Measurements from ENCODE around the gene ANKRD22.
A peak's percentile ranks its signal among the peaks of the same experiment; 100 is the strongest.
"Not testable (repeated sequence)": the region's sequence is repeated elsewhere in the genome, so short reads cannot be mapped to it uniquely, and the experiment has no call there.

The ANKRD22 gene

GRCh38 chr10:88851706-88852105, at the start of gene ANKRD22:
ANKRD22 (minus strand) TSS chr10:88851844; CDS start chr10:88851607, 237 bp downstream.
- DNase-seq (ENCODE audit: low spot score), result no peak

- DNase-seq (ENCODE audit: low spot score), result no peak
Measured at GRCh38 chr10:88899886-88900285, 48.2 kb upstream of the ANKRD22 start.

- DNase-seq (ENCODE audit: low spot score), result no peak
Measured at GRCh38 chr10:88898727-88899126, 47.1 kb upstream of the ANKRD22 start.

DNA sequence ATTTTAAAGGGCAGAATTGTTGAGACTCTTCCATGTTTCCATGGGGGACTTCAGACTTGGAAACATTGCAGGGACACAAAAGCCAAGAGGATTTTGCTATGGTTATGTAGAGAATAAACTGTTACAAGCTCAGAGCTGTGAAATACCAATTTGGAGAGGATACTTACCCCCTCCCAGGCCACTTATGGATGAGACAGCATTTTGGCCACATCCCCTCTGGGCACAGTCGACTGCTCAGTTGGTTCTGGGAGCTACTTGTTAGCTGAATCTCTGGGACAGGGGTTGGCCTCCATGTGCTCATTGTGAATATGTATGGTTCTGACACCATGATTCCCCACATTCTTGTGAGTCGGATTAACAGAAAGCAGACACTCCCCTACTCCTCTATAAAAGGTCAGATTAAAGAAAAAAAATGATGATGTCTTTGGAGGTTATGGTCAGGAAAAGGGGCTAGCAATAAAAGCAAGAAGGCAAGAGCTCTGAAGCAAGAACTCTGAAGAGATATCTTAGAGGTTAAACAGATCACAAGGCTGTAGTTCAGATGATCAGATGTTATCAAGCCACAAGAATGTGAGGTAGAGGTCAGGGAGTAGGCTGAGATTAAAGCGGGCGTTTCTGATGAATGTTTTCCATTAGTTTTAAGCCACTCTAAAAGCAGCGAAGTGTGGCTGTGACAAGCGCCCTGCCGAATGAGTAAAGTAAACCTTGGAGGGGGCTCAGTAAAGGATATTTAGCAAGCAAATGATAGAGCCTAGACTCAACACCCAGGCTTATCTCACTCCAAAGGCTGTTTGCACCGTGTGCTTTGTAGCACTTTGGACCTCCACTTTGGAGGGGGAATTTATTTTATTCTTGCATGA, 45.6 kb upstream of the ANKRD22 start:
- DNase-seq (ENCODE audit: low spot score), result no peak

- no peak for DNase-seq (ENCODE audit: low spot score)
Measured at GRCh38 chr10:88896372-88896993, 44.8 kb upstream of the ANKRD22 start.

DNA sequence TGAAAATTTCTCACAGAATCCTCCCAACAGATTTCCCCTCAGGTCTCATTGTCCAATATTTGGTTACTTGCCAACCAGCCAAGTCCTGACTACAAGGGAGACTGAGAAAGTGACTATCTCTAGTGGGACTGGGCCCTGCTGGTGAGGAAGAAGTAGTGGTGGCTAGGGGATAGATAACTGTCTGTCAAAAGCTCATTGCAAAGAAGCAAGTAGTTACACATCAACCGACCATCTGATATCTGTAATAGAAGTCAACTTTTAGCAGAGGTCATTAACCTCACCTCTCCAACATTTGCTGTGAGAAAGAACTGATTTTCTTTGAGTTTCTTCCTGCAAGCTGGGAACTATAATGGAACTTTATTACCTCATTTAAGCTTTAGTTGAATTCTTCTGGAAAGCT, 43.6 kb upstream of the ANKRD22 start:
- no peak for DNase-seq (ENCODE audit: low spot score)

DNA sequence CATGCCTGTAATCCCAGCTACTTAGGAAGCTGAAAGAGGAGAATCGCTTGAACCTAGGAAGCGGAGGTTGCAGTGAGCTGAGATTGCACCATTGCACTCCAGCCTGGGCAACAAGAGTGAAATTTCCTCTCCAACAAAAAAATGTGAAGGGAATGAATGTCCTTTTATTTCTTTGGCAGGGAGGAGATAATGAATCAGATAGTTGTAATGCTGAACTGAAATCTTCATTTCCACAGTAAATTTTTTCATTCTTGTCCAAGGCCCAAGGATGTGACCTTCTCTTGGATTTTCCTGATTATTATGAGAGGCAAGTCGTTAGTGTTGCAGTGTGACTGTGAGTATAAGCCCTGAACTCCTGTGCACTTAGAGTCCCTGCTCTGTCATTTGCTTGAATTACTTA, 42.0 kb upstream of the ANKRD22 start:
- DNase-seq (ENCODE audit: low spot score), result no peak

GRCh38 chr10:88892222-88892967, 40.8 kb upstream of the ANKRD22 start:
- DNase-seq (ENCODE audit: low spot score), result no peak

DNA sequence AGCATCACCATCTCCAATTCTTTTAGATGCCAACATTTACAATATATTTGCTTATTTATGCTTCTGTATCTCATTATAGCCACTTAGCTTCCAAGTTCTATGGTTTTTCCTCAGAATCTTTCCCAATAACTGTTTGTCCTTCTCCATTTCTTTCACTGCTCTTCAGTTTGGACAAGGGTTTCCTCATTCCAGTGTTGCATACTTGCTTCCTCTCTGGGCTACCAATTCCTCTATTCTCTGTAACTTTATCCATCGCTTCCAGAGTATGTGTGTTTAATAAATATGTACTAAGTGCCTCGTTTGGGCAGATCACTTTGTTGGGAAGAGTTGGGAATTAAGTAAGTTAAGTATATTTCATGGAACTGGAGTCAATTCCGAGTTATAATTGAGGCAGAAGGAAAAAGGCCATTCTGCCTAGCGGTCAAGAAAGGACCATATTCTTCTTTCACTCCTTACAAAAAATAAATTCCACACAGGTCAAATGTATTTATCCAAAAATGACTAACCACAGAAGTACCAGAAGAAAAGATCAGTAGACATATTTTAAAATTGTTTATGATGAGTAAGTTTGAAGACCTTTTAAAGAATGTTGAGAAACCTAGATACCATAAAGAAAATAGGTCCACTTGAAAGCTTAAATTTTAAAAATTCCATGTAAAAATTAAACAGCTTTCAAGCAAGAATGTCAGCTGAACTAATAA, 39.2 kb upstream of the ANKRD22 start:
- DNase-seq (ENCODE audit: low spot score), result no peak

DNA sequence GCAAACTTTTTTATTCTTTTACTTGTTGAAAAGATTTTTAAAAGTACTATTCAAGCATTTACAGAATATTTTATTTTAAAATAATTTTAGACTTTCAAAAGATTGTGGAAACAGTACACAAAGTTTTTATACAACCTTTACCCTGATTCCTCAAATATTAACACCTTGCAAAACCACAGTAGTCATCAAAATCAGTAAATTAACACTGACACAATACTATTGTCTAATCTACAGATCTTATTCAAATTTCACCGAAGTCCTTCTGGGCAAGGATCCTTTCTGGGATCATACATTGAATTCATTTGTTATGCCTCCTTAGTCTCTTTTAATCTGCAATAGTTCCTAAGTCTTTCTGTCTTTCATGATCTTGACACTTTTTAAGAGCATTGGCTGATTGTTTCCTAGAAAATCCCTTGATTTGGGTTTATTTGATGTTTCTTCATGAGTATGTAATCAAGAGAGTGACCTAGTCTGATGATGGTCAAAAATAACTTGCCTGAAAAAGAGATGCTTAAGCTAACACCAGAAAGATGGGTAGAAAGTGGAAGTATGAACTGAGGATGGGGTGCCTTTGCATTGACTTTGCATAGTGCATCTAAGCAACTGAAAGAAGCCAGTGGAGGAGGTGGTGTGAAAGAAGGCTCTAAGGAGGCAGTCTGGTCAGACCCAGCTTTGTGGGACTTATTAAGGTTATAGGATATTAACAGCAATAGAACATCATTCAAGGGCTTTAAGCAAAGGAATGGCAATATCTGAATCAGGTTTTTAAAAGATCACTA, 38.1 kb upstream of the ANKRD22 start:
- no peak for DNase-seq (ENCODE audit: low spot score)

DNA sequence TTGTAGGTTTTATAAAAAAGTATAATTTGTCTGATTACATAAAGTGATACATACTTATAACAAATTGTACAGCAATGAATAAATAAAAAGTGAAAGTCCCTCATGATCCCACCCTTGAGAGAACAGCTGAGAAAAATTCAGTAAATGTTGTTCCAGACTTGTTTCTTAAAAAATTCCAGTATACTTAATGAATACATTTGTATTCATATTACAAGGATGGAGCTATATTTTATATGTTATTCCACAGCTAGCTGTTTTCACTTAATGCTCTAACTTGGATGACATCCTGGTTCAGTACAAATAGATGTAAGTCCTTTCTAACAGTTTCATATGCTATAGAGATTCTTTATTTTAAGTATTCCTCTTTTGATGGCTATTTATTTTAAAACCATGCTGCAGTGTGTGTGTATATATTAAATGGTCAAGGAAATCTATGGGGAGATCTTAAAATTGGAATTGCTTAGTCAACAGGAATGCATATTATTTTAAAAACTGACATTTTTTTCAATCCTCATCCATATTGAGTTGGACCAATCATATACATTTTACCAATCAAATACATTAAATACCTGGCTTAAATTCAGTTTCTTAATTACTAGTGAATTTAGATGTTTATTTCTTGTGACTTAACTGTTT, 37.3 kb upstream of the ANKRD22 start:
- DNase-seq (ENCODE audit: low spot score), result no peak

DNA sequence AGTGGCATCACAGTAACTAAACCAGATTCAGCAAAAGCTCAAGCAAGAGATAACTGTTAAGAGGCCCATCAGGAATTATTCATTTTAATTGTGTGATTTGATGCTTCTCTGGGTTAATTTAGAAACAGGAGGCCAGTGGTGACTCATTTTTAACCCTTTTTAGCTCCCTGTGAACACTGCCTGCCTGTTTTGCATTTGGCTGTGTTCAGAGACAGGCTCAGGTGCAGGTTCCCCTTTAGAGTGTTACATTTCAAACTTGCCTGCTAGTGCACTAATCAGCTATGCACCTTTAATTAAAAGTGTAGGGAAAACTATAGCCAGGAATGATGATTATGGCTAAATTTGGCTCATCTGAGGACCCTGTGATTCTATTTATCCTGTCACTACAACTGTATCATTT, 34.9 kb upstream of the ANKRD22 start:
- DNase-seq (ENCODE audit: low spot score), result peak; percentile 34

GRCh38 chr10:88883448-88883809, 31.8 kb upstream of the ANKRD22 start:
- peak; percentile 45 for DNase-seq (ENCODE audit: low spot score)

GRCh38 chr10:88882646-88883447, 31.2 kb upstream of the ANKRD22 start:
- not testable (repeated sequence) for DNase-seq (ENCODE audit: low spot score)

DNA sequence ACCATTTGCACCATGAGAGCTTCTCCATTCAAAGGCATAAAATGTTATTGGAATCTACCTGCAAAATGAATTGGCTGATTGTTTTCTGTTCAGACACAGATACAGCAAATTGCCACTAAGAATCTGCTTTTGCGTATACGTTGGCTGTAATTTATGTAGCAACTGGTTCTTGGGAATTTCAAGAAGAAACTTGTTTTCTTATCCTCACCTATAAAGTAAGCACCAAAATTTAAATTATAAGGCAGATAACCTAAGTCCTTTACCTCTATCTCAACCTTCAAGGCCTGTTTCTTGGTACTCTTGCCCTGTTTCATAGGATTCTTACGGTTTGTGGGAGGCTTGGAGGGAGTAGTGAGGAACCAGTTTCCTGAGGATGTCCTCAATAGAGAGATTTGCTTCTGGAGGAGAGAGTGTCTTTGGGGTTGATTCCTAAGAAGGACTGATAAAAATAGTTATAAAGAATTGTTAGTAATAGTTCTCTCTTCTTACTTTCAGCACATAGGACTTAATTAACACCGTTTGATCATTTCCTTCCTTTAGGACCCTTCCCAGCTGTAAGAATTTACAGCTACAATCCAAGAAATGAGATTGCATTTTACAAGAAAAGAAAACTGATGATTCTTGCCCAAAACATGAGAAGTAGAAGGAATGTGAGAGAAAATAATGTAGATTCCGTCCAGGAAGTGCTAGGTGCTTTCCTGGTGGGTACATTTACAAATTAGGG, 30.4 kb upstream of the ANKRD22 start:
- no peak for DNase-seq (ENCODE audit: low spot score)

DNA sequence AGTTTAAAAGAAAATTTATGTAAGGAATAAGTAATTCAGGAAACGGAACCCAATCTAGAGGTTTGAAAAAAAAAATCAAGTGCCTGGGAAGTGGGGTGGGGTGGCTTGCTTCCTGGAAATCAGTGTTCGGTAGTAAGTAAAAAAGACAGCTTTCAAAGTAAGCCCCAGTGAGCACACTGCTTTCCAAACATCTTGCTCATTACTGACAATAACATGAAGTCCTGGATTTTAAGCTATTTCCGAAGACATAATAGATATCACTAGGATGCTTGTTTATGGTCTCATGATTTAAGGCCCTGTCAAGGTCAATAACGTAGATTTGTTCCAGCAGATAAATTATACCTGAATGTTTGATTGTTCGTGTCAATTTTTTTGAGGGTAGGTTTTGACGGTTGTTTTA, 29.7 kb upstream of the ANKRD22 start:
- peak; percentile 47 for DNase-seq (ENCODE audit: low spot score)

DNA sequence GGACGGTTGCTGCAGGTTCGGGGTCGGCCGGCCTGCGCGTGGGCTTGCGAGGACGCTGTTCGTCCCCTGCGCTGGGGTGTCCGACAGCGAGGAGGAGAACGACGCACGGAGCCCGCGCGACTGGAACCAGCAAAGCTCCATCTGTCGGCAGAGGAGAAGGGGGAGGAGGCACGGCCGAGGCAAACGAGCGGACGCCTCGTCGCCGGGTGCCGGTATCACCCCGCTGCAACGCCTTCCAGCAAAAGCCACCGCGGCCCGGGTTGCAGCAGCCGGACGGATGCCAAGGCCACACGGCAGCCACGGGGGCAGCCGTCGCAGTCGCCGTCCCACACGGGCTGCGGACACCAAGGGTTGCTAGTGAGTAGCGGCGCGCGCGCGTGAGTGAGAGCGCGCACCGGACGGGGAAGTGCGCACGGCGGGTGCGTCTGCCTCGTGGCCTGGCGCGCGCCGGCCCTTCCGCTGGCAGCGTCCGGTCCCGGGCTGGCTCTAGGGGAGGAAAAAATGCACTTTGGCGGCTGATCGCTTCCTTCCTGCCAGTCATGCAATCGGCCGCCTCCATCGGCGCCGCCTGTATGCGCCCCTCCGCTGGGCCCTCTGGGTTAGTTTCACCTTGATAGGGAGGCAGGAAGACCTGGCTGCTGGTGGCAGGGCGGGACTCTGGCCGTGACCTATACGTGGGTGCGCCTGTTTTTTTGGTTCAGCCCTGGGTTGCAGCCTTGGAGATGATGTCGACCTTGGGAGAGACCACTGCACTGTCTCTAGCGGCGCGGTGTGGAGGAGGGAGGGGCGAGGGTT, 28.8 kb upstream of the ANKRD22 start:
- peak; percentile 71 for DNase-seq (ENCODE audit: low spot score)

DNA sequence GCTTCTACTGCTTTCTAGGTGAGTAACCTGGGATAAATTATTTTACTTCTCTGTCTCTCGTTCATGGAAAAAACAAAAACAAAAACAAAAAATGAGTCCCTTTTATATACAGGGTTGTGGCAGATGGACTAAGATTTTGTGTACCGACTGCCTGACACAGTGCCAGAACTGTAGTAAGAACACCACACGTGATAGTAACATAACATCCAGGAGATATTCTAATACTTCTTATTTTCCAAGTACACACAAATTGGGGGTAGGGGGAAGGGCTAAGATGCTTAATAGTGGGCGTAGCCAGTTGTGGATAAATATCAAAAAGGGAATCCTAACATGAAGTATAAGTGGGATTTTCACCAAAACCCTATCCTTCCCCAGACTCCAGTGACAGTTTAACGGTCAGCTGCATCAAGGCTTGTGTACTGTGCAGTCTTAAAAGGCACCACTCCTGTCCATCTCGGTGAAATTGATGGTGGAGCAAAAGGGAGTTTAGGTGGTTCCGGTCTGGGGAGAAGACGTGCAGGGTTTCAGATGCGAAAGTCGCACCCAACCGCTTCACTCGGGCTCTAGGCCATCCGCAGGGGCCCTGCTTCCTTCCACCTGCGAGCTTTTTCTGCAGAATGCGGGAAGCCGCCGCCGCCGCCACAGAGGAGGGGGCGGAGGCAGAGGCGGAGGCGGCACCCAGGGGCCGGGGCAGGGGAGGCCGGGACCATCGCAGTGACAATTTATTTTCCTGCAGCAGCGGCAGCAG, 28.1 kb upstream of the ANKRD22 start, which contains the start of gene STAMBPL1:
TSS of gene STAMBPL1 (plus strand) at position 712 of the 748 bp plus-strand sequence. CDS start 21,464 bp downstream, outside the sequence.
- DNase-seq (ENCODE audit: low spot score), result peak; percentile 72
